GM18498 (cell line): ENCODE results near the gene CDH4.

Source experiments
- ATAC-seq: cut with Tn5 transposase; IDR thresholded peaks from one replicate; pipeline ENCODE4 v1.9.1; 2021; ENCODE audit warnings: mild to moderate bottlenecking, moderate library complexity; ENCODE audit not compliant: unreplicated experiment

The CDH4 gene

GRCh38 chr20:61736751-61737310 lies 484.8 kb downstream of the CDH4 start:
- no peak for ATAC-seq

GRCh38 chr20:61737346-61737745 lies 485.3 kb downstream of the CDH4 start:
- no peak for ATAC-seq

- no peak for ATAC-seq
Measured at GRCh38 chr20:61737812-61738443, 485.9 kb downstream of the CDH4 start.

GRCh38 chr20:61738601-61739069 lies 486.6 kb downstream of the CDH4 start:
- ATAC-seq: no peak

GRCh38 chr20:61739086-61739831 lies 487.2 kb downstream of the CDH4 start:
- ATAC-seq: no peak

GRCh38 chr20:61739832-61740118 lies 487.7 kb downstream of the CDH4 start:
- ATAC-seq: no peak

GRCh38 chr20:61742097-61742825 lies 490.2 kb downstream of the CDH4 start:
- ATAC-seq: no peak

- ATAC-seq: no peak
Measured at GRCh38 chr20:61743606-61744005, 491.5 kb downstream of the CDH4 start.

- no peak for ATAC-seq
Measured at GRCh38 chr20:61744691-61745396, 492.8 kb downstream of the CDH4 start.

- no peak for ATAC-seq
Measured at GRCh38 chr20:61745397-61746146, 493.5 kb downstream of the CDH4 start.

GRCh38 chr20:61746147-61746646 lies 494.1 kb downstream of the CDH4 start:
- no peak for ATAC-seq

GRCh38 chr20:61746781-61747180 lies 494.7 kb downstream of the CDH4 start:
- no peak for ATAC-seq

GRCh38 chr20:61748376-61748775 lies 496.3 kb downstream of the CDH4 start:
- no peak for ATAC-seq

- ATAC-seq: no peak
Measured at GRCh38 chr20:61749406-61750075, 497.5 kb downstream of the CDH4 start.

GRCh38 chr20:61750093-61750492 lies 498.0 kb downstream of the CDH4 start:
- no peak for ATAC-seq

- no peak for ATAC-seq
Measured at GRCh38 chr20:61752576-61752975, 500.5 kb downstream of the CDH4 start.

GRCh38 chr20:61753316-61753942 lies 501.4 kb downstream of the CDH4 start:
- no peak for ATAC-seq

- ATAC-seq: no peak
Measured at GRCh38 chr20:61753987-61754956, 502.2 kb downstream of the CDH4 start.
